ENCODE measurements around the gene DYNLRB1. TPM values are rescaled to one million over a fixed set of nuclear protein-coding genes. Genes with fewer than 3 reads are reported as not detected.

Gene DYNLRB1
- total and polyA plus RNA-seq, 2 donors (not counting 1 experiment from before 2014, with no cell fraction given) = 107 to 352 TPM

- peaks cover 5% of the 10 kb centered on the region for H3K4me1 ChIP-seq (ENCODE audit: control insufficient read depth, extremely low read depth, insufficient read depth, low read length)
- H3K79me2 ChIP-seq (ENCODE audit: control insufficient read depth, insufficient read depth, low read length) = no peaks in the 10 kb centered on the region
- no peak for TF ChIP-seq EZH2 (IDR thresholded peaks at IDR 0.05; ENCODE audit: low read length, missing control alignments)
- TF ChIP-seq, protein P1, sequence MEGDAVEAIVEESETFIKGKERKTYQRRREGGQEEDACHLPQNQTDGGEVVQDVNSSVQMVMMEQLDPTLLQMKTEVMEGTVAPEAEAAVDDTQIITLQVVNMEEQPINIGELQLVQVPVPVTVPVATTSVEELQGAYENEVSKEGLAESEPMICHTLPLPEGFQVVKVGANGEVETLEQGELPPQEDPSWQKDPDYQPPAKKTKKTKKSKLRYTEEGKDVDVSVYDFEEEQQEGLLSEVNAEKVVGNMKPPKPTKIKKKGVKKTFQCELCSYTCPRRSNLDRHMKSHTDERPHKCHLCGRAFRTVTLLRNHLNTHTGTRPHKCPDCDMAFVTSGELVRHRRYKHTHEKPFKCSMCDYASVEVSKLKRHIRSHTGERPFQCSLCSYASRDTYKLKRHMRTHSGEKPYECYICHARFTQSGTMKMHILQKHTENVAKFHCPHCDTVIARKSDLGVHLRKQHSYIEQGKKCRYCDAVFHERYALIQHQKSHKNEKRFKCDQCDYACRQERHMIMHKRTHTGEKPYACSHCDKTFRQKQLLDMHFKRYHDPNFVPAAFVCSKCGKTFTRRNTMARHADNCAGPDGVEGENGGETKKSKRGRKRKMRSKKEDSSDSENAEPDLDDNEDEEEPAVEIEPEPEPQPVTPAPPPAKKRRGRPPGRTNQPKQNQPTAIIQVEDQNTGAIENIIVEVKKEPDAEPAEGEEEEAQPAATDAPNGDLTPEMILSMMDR (conservative IDR thresholded peaks at IDR 0.05 in 1 of 2, IDR thresholded peaks at IDR 0.05 in 1 of 2; ENCODE audit: low read depth in 1 of 2, low read length in 2 of 2) = no peak
- H3K27me3 ChIP-seq (ENCODE audit: control insufficient read depth, insufficient read depth, low read length) = no peaks in the 10 kb centered on the region
- no peaks in the 10 kb centered on the region for H3K36me3 ChIP-seq (ENCODE audit: control insufficient read depth, insufficient read depth, low read length)
- no peak overlapping the region for H2AFZ ChIP-seq (ENCODE audit: low read length)
- no peaks in the 10 kb centered on the region for H3K9me3 ChIP-seq (ENCODE audit: control insufficient read depth, insufficient read depth, low read depth, low read length)
- no peak for DNase-seq (ENCODE audit: low read depth in 2 of 2)
- no peak overlapping the region for H3K4me2 ChIP-seq (ENCODE audit: extremely low read depth, insufficient read depth, low read length)
- H3K4me3 ChIP-seq (replicated peaks in 1 of 4; ENCODE audit: control extremely low read depth in 1 of 4, insufficient read depth in 1 of 4, low read depth in 3 of 4, low read length in 4 of 4) = no peak overlapping the region
- H3K9ac ChIP-seq (ENCODE audit: insufficient read depth, low read length) = no peak overlapping the region
- H4K20me1 ChIP-seq (ENCODE audit: control insufficient read depth, extremely low read depth, insufficient read depth, low read length) = no peaks in the 10 kb centered on the region
- no peak overlapping the region for H3K27ac ChIP-seq (ENCODE audit: insufficient read depth, low read length)
These were observed 59.0 kb downstream of the DYNLRB1 start for GRCh38 chr20:34575271-34575670.

DNA sequence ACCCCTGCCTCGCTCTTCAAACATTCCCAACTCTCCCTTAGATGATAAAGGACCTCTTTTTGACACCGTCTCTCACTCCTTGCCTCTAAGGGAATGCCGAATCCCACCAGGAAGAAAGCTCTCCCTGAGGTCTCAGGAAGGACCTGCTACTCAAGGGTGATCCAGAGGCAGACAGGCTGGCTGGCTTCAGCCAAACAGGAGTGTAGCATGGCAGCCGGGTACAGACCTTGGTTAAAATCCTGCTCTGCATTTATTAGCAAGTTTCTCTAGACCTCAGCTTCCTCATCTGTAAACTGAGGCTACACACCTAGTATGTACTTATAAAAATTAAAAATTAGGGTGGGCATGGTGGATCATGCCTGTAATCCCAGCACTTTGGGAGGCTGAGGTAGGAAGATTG is 59.5 kb downstream of the DYNLRB1 start:
- Histone ChIP-seq H3K4me1 (ENCODE audit: control insufficient read depth, extremely low read depth, insufficient read depth, low read length) (peaks cover 5% of the 10 kb centered on the region), H3K27me3 (ENCODE audit: control insufficient read depth, insufficient read depth, low read length) (no peaks in the 10 kb centered on the region), H3K9me3 (ENCODE audit: control insufficient read depth, insufficient read depth, low read depth, low read length) (no peaks in the 10 kb centered on the region), H2AFZ (ENCODE audit: low read length) (no peak overlapping the region), H3K27ac (ENCODE audit: insufficient read depth, low read length) (no peak overlapping the region), H3K79me2 (ENCODE audit: control insufficient read depth, insufficient read depth, low read length) (no peaks in the 10 kb centered on the region), H4K20me1 (ENCODE audit: control insufficient read depth, extremely low read depth, insufficient read depth, low read length) (no peaks in the 10 kb centered on the region), H3K4me3 (replicated peaks in 1 of 4; ENCODE audit: control extremely low read depth in 1 of 4, insufficient read depth in 1 of 4, low read depth in 3 of 4, low read length in 4 of 4) (no peak overlapping the region), H3K9ac (ENCODE audit: insufficient read depth, low read length) (no peak overlapping the region), H3K4me2 (ENCODE audit: extremely low read depth, insufficient read depth, low read length) (no peak overlapping the region), H3K36me3 (ENCODE audit: control insufficient read depth, insufficient read depth, low read length) (no peaks in the 10 kb centered on the region)
- DNase-seq (ENCODE audit: low read depth in 2 of 2) = no peak
- TF ChIP-seq EZH2 (IDR thresholded peaks at IDR 0.05; ENCODE audit: low read length, missing control alignments) = no peak
- TF ChIP-seq, protein P1 (conservative IDR thresholded peaks at IDR 0.05 in 1 of 2, IDR thresholded peaks at IDR 0.05 in 1 of 2; ENCODE audit: low read depth in 1 of 2, low read length in 2 of 2) = no peak

DNA sequence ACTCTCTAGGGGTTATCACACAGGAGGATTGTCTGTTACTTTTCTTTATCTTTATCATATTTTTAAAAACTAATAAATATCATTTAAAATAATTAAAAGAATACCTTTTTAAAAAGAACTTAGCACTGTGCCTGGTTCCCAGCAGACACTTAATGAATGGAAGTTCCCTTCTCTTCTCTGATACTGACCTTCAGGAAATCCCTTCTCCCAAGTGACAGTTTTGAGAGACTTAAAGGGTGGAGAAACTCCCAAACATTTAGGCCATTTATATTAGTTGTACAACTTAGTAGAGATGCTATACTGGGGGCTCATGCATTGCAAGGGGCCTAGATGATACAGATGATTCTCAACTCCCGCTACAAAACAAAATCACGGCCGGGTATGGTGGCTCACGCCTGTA is 60.8 kb downstream of the DYNLRB1 start:
- Histone ChIP-seq H3K4me3 (replicated peaks in 1 of 4; ENCODE audit: control extremely low read depth in 1 of 4, insufficient read depth in 1 of 4, low read depth in 3 of 4, low read length in 4 of 4) (no peak overlapping the region), H3K36me3 (ENCODE audit: control insufficient read depth, insufficient read depth, low read length) (no peaks in the 10 kb centered on the region), H3K79me2 (ENCODE audit: control insufficient read depth, insufficient read depth, low read length) (no peaks in the 10 kb centered on the region), H3K27me3 (ENCODE audit: control insufficient read depth, insufficient read depth, low read length) (no peaks in the 10 kb centered on the region), H3K4me1 (ENCODE audit: control insufficient read depth, extremely low read depth, insufficient read depth, low read length) (peaks cover 9% of the 10 kb centered on the region), H3K4me2 (ENCODE audit: extremely low read depth, insufficient read depth, low read length) (no peak overlapping the region), H3K9ac (ENCODE audit: insufficient read depth, low read length) (no peak overlapping the region), H3K27ac (ENCODE audit: insufficient read depth, low read length) (no peak overlapping the region), H4K20me1 (ENCODE audit: control insufficient read depth, extremely low read depth, insufficient read depth, low read length) (no peaks in the 10 kb centered on the region), H3K9me3 (ENCODE audit: control insufficient read depth, insufficient read depth, low read depth, low read length) (no peaks in the 10 kb centered on the region), H2AFZ (ENCODE audit: low read length) (no peak overlapping the region)
- no peak for DNase-seq (ENCODE audit: low read depth in 2 of 2)
- TF ChIP-seq EZH2 (IDR thresholded peaks at IDR 0.05; ENCODE audit: low read length, missing control alignments) = no peak
- TF ChIP-seq, protein P1 (conservative IDR thresholded peaks at IDR 0.05 in 1 of 2, IDR thresholded peaks at IDR 0.05 in 1 of 2; ENCODE audit: low read depth in 1 of 2, low read length in 2 of 2) = no peak

Data from fibroblast of lung (primary cell).